Measurements from ENCODE around the gene MICAL2.

MICAL2 gene

DNA sequence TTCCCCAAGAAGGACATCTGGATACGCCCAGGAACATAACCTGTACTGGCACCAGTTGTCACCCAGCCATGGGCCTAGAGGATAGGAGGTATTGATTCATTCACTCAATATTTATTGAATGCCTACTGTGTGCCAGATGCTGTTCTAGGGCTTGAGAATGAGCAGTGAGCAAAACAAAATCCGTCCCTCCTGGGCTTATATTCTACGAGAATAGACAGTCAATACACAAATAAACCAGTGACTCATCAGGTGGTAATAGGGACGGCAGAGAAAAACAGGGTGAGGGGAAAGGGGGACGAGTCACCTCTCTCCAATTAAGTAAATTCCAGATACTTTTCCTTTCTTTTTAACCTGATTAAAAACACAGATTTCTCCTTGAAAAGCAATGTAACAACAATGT, 103.5 kb downstream of the MICAL2 start (continued):
- TF ChIP-seq ZNF292 (tag by site-specific recombination; IDR thresholded peaks at IDR 0.05; ENCODE audit: borderline replicate concordance, low read depth) (no peak), ZXDB (tag by site-specific recombination; IDR thresholded peaks at IDR 0.05) (no peak), MZF1 (tag by site-specific recombination; IDR thresholded peaks at IDR 0.05; ENCODE audit: borderline replicate concordance) (no peak)
- TF ChIP-seq, protein P1, sequence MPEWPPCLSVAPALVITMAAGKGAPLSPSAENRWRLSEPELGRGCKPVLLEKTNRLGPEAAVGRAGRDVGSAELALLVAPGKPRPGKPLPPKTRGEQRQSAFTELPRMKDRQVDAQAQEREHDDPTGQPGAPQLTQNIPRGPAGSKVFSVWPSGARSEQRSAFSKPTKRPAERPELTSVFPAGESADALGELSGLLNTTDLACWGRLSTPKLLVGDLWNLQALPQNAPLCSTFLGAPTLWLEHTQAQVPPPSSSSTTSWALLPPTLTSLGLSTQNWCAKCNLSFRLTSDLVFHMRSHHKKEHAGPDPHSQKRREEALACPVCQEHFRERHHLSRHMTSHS (tag by site-specific recombination; IDR thresholded peaks at IDR 0.05) = no peak
- TF ChIP-seq, protein P2, sequence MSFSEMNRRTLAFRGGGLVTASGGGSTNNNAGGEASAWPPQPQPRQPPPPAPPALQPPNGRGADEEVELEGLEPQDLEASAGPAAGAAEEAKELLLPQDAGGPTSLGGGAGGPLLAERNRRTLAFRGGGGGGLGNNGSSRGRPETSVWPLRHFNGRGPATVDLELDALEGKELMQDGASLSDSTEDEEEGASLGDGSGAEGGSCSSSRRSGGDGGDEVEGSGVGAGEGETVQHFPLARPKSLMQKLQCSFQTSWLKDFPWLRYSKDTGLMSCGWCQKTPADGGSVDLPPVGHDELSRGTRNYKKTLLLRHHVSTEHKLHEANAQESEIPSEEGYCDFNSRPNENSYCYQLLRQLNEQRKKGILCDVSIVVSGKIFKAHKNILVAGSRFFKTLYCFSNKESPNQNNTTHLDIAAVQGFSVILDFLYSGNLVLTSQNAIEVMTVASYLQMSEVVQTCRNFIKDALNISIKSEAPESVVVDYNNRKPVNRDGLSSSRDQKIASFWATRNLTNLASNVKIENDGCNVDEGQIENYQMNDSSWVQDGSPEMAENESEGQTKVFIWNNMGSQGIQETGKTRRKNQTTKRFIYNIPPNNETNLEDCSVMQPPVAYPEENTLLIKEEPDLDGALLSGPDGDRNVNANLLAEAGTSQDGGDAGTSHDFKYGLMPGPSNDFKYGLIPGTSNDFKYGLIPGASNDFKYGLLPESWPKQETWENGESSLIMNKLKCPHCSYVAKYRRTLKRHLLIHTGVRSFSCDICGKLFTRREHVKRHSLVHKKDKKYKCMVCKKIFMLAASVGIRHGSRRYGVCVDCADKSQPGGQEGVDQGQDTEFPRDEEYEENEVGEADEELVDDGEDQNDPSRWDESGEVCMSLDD (tag by site-specific recombination; IDR thresholded peaks at IDR 0.05) = no peak
- TF ChIP-seq, protein P3, sequence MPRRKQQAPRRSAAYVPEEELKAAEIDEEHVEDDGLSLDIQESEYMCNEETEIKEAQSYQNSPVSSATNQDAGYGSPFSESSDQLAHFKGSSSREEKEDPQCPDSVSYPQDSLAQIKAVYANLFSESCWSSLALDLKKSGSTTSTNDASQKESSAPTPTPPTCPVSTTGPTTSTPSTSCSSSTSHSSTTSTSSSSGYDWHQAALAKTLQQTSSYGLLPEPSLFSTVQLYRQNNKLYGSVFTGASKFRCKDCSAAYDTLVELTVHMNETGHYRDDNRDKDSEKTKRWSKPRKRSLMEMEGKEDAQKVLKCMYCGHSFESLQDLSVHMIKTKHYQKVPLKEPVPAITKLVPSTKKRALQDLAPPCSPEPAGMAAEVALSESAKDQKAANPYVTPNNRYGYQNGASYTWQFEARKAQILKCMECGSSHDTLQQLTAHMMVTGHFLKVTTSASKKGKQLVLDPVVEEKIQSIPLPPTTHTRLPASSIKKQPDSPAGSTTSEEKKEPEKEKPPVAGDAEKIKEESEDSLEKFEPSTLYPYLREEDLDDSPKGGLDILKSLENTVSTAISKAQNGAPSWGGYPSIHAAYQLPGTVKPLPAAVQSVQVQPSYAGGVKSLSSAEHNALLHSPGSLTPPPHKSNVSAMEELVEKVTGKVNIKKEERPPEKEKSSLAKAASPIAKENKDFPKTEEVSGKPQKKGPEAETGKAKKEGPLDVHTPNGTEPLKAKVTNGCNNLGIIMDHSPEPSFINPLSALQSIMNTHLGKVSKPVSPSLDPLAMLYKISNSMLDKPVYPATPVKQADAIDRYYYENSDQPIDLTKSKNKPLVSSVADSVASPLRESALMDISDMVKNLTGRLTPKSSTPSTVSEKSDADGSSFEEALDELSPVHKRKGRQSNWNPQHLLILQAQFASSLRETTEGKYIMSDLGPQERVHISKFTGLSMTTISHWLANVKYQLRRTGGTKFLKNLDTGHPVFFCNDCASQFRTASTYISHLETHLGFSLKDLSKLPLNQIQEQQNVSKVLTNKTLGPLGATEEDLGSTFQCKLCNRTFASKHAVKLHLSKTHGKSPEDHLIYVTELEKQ (tag by site-specific recombination; IDR thresholded peaks at IDR 0.05; ENCODE audit: borderline replicate concordance) = no peak

DNA sequence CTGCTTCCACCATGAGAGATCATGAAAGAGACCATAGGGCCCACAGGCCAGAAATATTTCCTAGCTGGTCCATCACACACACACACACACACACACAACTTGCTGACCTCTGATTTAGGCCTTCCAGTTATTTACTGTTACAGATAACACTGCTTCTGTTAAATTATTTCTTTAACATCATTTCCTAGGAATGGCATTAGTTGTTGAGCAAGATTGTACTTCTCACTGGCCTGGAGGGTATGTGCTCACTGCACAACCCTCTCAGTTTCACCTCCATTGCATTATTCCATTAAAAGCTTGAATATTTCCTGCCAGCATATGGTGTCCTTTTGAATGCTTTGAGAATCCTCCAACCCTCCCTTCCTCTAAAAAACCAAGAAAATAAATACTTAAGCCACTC, 104.4 kb downstream of the MICAL2 start:
- ChIA-PET CTCF (interaction anchor here (0.7 to 1.4 kb wide), 4 partner anchors 9 to 159 kb away, joined by 3 to 4 read pairs (median 3); no protein-coding TSS in a partner anchor), POLR2A (no interaction called here)
- TF ChIP-seq, protein P4, sequence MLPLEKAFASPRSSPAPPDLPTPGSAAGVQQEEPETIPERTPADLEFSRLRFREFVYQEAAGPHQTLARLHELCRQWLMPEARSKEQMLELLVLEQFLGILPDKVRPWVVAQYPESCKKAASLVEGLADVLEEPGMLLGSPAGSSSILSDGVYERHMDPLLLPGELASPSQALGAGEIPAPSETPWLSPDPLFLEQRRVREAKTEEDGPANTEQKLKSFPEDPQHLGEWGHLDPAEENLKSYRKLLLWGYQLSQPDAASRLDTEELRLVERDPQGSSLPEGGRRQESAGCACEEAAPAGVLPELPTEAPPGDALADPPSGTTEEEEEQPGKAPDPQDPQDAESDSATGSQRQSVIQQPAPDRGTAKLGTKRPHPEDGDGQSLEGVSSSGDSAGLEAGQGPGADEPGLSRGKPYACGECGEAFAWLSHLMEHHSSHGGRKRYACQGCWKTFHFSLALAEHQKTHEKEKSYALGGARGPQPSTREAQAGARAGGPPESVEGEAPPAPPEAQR (tag by site-specific recombination; IDR thresholded peaks at IDR 0.05) = no peak
- TF ChIP-seq ZNF335 (tag by site-specific recombination; conservative IDR thresholded peaks at IDR 0.05) = no peak
- Histone ChIP-seq H3K27ac (ENCODE audit: extremely low read depth, low read depth, low read length) (no peak overlapping the region), H3K36me3 (ENCODE audit: control insufficient read depth in 2 of 2, insufficient read depth in 1 of 2, low read length in 2 of 2) (peaks cover 0 to 6% of the 10 kb centered on the region in 2 experiments; a peak in 1 of 3 replicates), H3K4me1 (ENCODE audit: control insufficient read depth, insufficient read depth, low read length) (no peaks in the 10 kb centered on the region; the same call in 1 of the 2 replicates), H3K9me3 (ENCODE audit: control insufficient read depth, insufficient read depth, low read depth, low read length) (no peaks in the 10 kb centered on the region), H3K4me3 (ENCODE audit: low read depth, low read length) (no peak overlapping the region)

DNA sequence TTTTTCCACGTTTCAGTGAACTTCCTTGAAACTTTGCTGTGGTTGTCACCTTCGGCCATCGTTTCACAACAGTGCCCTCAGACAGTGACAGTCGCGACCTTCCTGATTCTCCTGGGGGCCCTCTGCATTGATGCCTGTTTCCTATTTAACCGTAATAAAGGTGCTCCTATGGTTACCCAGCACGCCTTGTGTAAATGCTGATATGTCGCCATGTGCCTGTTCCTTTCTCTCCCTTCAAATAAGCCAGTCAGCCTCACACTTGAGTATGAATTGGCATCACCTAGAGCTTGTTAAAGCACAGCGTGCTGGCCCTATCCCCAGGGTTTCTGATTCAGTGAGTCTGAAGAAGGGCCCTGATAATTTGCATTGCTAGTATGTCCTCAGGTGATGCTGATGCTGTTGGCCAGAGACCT, 104.8 kb downstream of the MICAL2 start:
- ChIA-PET CTCF (interaction anchor here (1.1 to 1.8 kb wide), 3 partner anchors 9 to 66 kb away, joined by 3 to 6 read pairs (median 4); no protein-coding TSS in a partner anchor), POLR2A (no interaction called here)
- peaks cover 0 to 6% of the 10 kb centered on the region in 2 experiments; a peak in 1 of 3 replicates for H3K36me3 ChIP-seq (ENCODE audit: control insufficient read depth in 2 of 2, insufficient read depth in 1 of 2, low read length in 2 of 2)
- H3K9me3 ChIP-seq (ENCODE audit: control insufficient read depth, insufficient read depth, low read depth, low read length) = no peaks in the 10 kb centered on the region
- no peaks in the 10 kb centered on the region; the same call in 1 of the 2 replicates for H3K4me1 ChIP-seq (ENCODE audit: control insufficient read depth, insufficient read depth, low read length)
- H3K27ac ChIP-seq (ENCODE audit: extremely low read depth, low read depth, low read length) = no peak overlapping the region
- TF ChIP-seq, protein P2 (tag by site-specific recombination; IDR thresholded peaks at IDR 0.05) = no peak
- no peak for TF ChIP-seq SP2 (tag by site-specific recombination; IDR thresholded peaks at IDR 0.05)
- TF ChIP-seq ZIC2 (tag by site-specific recombination; IDR thresholded peaks at IDR 0.05) = peak; percentile 16; the same call in 1 of the 2 replicates
- TF ChIP-seq, protein P5, sequence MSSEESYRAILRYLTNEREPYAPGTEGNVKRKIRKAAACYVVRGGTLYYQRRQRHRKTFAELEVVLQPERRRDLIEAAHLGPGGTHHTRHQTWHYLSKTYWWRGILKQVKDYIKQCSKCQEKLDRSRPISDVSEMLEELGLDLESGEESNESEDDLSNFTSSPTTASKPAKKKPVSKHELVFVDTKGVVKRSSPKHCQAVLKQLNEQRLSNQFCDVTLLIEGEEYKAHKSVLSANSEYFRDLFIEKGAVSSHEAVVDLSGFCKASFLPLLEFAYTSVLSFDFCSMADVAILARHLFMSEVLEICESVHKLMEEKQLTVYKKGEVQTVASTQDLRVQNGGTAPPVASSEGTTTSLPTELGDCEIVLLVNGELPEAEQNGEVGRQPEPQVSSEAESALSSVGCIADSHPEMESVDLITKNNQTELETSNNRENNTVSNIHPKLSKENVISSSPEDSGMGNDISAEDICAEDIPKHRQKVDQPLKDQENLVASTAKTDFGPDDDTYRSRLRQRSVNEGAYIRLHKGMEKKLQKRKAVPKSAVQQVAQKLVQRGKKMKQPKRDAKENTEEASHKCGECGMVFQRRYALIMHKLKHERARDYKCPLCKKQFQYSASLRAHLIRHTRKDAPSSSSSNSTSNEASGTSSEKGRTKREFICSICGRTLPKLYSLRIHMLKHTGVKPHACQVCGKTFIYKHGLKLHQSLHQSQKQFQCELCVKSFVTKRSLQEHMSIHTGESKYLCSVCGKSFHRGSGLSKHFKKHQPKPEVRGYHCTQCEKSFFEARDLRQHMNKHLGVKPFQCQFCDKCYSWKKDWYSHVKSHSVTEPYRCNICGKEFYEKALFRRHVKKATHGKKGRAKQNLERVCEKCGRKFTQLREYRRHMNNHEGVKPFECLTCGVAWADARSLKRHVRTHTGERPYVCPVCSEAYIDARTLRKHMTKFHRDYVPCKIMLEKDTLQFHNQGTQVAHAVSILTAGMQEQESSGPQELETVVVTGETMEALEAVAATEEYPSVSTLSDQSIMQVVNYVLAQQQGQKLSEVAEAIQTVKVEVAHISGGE (tag by site-specific recombination; conservative IDR thresholded peaks at IDR 0.05; ENCODE audit: low read depth) = no peak
- H3K4me3 ChIP-seq (ENCODE audit: low read depth, low read length) = no peak overlapping the region

All from HEK293 (cell line).